Measurements from ENCODE around the gene FANCE.

The FANCE gene

GRCh38 chr6:35486005-35486925 lies 34.1 kb downstream of the FANCE start:
- DNase-seq: no peak

DNA sequence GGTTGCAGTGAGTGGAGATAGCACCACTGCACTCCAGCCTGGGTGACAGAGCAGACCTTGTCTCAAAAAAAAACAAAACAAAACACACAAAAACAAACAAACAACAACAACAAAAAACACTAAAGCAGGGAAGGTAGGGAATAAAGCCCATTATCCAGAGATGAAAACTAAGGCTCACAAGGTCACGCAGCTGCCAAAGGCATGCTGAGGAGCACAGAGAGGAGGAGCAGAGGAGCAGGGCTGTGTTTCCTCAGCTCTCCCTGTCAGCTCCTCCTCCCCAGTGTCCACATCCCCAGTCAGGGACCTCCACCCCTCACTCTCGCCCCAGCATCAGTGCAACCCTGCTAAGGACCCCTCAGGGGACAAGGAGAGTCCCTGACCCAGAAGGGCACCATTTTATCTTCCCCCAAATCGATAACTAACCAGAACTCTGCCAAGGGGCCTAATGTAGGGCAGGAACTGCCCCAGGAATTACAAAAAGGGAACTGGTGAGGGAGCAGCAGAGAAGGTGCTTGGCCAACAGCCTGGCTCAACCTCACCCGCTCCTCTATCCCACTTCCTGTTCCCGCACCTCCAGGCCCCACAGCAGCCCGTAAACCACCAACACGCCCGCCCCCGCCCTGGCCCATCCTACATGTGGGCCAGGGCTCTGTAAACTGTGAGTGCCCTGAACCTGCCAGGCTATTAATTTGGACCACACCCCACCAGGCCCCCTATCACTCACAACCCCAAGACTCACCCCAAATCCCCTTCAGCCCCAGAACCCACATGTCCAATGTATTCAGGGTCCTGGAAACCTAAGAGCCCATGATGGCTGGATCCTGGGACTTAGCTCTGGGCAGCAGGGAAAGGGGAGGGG lies 35.7 kb downstream of the FANCE start:
- DNase-seq: no peak

- no peak for DNase-seq
Observed at GRCh38 chr6:35488517-35488862, 36.4 kb downstream of the FANCE start.

- no peak for DNase-seq
Observed at GRCh38 chr6:35489066-35489465, 36.9 kb downstream of the FANCE start.

GRCh38 chr6:35489995-35490791 lies 38.1 kb downstream of the FANCE start:
- no peak for DNase-seq

GRCh38 chr6:35490821-35491557 lies 38.9 kb downstream of the FANCE start:
- no peak for DNase-seq

DNA sequence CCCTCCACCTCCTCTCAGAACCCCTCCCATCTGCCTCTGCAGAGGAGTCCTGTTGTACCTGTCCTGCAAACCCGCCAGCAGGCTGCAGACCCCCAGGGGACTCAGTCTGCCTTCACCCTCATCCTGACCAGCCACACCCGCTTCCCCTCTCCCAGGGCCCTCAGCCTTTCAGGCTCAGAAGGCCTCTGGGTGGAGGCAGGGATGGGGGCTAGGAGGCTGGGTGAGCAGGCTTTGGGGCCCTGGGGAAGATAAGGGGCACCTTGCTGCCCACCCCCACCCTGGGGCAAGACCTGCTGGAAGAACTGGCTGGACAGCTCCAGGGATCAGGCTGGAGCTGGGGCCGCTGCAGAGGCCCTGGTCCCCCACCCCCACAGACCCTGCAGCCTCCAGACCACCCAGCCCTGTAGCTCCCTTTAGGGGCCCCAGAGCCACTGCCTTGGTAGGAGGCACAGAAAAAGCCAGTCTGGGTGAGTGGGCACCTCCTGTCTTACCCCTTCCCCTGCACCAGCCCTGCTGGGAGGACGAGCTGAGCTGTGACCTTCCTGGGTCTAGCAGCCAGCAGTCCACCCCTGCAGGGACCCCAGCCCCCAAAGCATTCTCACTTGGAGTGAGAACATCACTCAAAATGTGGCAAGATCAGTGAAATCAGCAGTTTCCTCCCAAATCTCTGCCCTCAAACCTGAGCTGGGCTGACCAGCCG lies 39.6 kb downstream of the FANCE start:
- DNase-seq: no peak

GRCh38 chr6:35492258-35492973 lies 40.3 kb downstream of the FANCE start:
- DNase-seq: no peak

GRCh38 chr6:35492974-35493284 lies 40.8 kb downstream of the FANCE start:
- no peak for DNase-seq

DNA sequence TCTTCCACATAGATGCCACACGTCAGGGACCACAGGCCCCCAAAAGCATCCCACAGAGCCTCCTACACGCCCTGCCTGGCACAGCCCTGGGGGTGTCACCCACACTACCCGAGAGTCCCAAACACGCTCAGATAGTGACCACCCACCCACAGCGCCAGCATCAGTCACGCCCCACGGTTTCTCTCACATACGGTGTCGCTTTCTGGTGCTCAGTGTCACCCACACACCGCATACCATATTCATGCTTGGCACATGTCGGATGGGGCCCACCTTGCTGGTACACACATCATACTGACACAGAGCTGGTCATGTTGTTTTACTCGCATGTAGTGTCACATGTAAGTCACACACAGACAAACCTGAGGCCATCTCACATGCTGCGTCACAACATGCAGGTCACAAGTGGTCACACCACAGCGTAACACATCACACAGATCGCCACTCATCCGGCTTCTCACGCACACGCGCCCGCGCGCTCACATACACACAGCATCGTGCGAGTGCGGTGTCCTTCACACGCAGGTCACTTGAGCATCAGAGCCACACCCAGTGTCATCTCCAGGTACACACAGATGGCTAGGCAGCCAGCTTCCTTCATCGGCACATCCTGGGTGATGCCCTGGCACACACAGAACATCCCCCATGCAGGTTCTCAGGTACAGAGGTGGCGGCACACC lies 41.3 kb downstream of the FANCE start:
- DNase-seq: no peak

GRCh38 chr6:35494161-35494563 lies 42.0 kb downstream of the FANCE start:
- DNase-seq: no peak

DNA sequence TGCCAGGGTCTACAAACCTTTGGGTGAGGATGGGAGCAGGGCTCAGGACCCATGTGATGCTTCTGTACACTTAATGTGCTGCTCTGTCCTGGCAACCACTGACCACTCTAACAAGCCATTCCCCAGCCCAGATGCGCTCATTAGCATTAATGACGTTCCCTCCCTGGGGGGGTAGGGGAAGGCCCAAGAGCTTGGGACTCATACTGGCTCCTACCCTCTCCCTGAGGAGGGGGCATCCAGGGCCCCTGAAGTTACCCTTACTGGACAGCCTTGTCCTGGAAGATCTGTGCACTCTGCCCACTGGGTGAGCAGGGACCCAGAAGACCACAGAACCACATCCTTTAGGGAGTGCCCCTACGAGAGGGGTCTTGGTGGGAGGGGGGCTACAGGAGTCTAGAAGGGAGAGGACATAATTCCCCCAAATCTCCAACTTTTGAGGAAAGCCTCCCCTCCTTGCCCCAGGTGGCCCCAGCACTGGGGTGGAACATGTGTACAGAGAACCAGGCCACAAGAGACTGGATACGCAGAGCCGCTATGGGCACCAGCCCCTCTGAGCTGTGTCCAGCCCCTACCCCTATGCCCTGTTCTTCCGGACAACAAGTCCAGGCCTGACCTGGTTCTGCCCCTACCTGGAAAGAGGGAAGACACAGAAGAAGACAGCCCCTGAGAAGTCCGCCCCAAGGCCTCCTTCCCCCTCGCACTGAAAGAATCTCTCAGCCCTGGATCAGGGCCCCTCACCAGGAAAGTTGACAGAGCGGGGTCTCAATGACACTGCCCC lies 43.3 kb downstream of the FANCE start:
- no peak for DNase-seq

- DNase-seq: no peak
Observed at GRCh38 chr6:35496036-35496840, 44.1 kb downstream of the FANCE start.

DNA sequence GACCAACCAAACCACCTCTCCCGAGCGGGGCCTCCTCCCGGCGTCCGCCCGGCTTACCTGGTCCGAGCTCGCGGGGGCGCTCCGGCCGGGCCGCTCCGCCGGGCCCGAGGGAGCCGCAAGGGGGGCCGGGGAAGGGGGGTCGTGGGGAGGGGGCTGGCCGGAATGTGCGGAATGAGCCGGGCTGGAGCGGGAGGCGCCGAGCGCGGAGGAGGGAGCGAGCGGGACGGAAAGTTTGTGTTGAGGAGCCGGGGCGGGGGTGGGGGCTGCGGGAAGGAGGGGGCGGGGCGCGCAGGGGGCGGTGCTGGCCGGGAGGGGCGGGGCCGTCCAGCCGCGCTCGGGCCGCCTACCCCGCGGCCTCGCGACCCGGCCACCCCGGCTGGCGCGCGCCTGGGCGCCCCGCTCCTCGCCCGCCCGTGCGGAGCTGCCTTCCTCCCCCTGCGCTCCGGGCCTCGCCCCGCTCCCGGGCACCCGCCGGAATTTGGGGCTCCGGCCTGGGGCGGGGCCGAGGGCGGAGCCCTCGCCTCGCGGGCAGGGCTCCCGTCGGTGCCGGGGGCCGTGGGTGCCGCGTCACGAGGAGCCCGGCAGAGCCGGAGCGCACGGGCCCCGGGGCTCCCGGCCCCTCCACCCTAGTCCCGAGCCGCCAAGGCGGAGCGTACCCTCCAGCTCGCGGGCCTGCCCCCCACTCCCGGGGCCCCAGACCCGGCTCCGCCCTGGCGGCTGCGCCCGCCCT lies 44.9 kb downstream of the FANCE start, which contains the start of gene TEAD3:
TSS of gene TEAD3 (minus strand) at position 239 of the 730 bp plus-strand sequence.
- no peak for DNase-seq

DNA sequence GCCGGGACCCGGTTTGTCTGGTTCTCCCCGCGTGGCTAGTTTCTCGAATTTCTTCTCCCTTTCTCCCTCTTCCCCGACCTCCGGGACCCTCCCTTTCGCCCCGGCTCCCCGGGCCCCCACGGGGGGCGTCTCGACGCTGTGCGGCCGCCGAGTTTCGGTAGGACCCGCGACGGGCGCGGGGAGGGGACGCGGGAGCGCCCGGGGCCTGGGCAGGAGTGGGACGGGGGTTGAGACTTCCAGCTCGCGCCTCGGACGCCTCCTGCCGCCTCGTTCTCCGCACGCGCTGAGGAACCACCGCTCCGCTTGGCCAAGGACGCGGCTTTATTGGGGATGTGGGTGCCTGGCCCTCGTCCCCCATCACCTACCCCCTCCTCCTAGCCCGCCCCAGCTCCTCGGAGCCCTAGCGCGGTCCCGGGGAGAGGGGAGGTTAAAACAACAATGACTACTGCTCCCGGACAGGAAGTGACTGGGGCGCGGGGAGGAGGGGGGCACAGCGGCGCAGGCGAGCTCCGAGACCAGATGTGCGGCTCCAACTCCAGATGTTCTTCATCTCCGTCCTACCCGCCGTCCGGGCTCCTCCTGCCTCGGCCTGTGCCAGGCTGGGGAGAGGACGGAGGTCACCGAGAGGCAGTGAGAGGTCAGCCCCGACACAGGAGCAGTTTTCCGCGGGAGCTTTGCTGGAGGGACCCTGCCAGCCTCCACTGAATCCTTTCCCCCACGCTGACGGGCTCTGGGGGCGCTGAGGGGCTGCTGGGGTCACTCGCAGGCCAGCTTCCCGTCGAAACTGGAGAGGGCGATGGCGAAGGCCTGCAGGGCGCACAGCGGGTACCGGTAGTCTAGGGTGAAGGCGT lies 45.7 kb downstream of the FANCE start:
- DNase-seq: no peak

GRCh38 chr6:35498422-35499067 lies 46.4 kb downstream of the FANCE start:
- no peak for DNase-seq

DNA sequence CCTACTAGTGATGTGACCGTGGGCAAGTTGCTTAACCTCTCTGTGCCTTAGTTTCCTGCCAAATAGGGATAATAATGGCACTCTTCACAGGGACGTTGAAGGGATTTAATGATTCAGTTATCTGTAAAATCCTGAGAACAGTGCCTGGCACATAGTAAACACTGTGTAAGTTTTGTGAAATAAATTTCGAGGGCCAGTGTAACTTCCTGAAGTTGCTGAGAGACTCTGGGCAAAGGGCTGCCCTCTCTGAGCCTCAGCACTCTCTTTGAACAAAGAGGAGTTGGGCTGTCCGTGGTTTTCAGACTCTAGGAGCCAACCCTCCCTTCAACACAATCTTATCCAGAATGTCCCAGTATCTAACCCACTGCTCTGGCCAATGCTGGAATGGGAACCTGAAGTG lies 47.2 kb downstream of the FANCE start:
- no peak for DNase-seq

Measured in NCI-H1436 (cell line).